B cell (primary cell): ENCODE measurements around the gene JAG2. TPM values are rescaled to one million over a fixed set of nuclear protein-coding genes. Genes with fewer than 3 reads are reported as not detected.

Experiments used
- ATAC-seq: fragments of 200-7000 bp; cut with Tn5 transposase; one replicate; pipeline ENCODE4 v1.10.0; 2021; ENCODE audit warnings: low read depth, mild to moderate bottlenecking, moderate number of reproducible peaks, moderate library complexity
- CTCF ChIA-PET: fragments of 350-600 bp; sonication (Branson Sonifier 250); formaldehyde crosslinking; loops from one replicate; lab custom pipeline; 2021; ENCODE audit warnings: antibody characterized with exemption, inconsistent platforms; lab: Charles Lee
- POLR2A ChIA-PET: fragments of 350-600 bp; sonication (Branson Sonifier 250); formaldehyde crosslinking; loops from one replicate; lab custom pipeline; 2021; ENCODE audit warnings: antibody characterized with exemption; lab: Charles Lee
- DNase-seq: peaks from one replicate; pipeline ENCODE4 v3.0.0; 2013
- H2AFZ ChIP-seq: 2 replicates; pipeline ENCODE4 v1.6.1; 2012; ENCODE audit warnings: mild to moderate bottlenecking, low read depth, low read length; ENCODE audit not compliant: insufficient read depth, poor library complexity, severe bottlenecking
- H3K27ac ChIP-seq, 2 donors: 1 replicate in 1 of 2; 2 replicates in 1 of 2; pipeline ENCODE4 v1.5.1; 2012 to 2013; ENCODE audit warnings: low read length in 2 of 2, mild to moderate bottlenecking in 2 of 2, moderate library complexity in 1 of 2
- H3K27me3 ChIP-seq, 4 experiments: fragments of 200-600 bp in 1 of 4; sonication (generic) in 1 of 4; replicated peaks in 1 of 4; 1 replicate in 2 of 4; 2 replicates in 2 of 4; pipeline versions ENCODE4 v1.6.1 to v1.7.0; 2013 to 2016; ENCODE audit warnings: low read length in 3 of 4, mild to moderate bottlenecking in 2 of 4, mixed read lengths in 1 of 4, moderate library complexity in 1 of 4; ENCODE audit not compliant: insufficient read depth in 4 of 4, control insufficient read depth in 3 of 4; ENCODE audit errors: control extremely low read depth in 1 of 4
- H3K36me3 ChIP-seq, 2 experiments: replicated peaks in 1 of 2; 1 replicate in 1 of 2; 2 replicates in 1 of 2; pipeline versions ENCODE4 v1.6.1 to v1.7.1; 2013; ENCODE audit warnings: low read length in 1 of 2; ENCODE audit not compliant: insufficient read depth in 2 of 2, control insufficient read depth in 1 of 2; ENCODE audit errors: control extremely low read depth in 1 of 2, extremely low read depth in 1 of 2
- H3K4me1 ChIP-seq, 2 donors: fragments of 200-600 bp in 1 of 2; sonication (generic) in 1 of 2; 1 replicate in 1 of 2; 2 replicates in 1 of 2; pipeline versions ENCODE4 v1.5.1 to v1.6.1; 2013 to 2017; ENCODE audit warnings: low read length in 2 of 2; ENCODE audit not compliant: control insufficient read depth in 2 of 2, insufficient read depth in 2 of 2
- H3K4me2 ChIP-seq: replicated peaks from 2 replicates; pipeline ENCODE3; 2012; ENCODE audit warnings: mild to moderate bottlenecking, low read depth, low read length; ENCODE audit not compliant: poor library complexity, severe bottlenecking
- H3K4me3 ChIP-seq, 5 experiments: fragments of 200-600 bp in 1 of 5; sonication (generic) in 1 of 5; 1 replicate in 3 of 5; 2 replicates in 2 of 5; pipeline versions ENCODE4 v1.5.1 to v1.7.0; 2011 to 2016; ENCODE audit warnings: low read length in 4 of 5, mild to moderate bottlenecking in 4 of 5, low read depth in 2 of 5, control low read depth in 1 of 5, moderate library complexity in 1 of 5; ENCODE audit not compliant: insufficient read depth in 1 of 5; ENCODE audit errors: control extremely low read depth in 1 of 5, extremely low read depth in 1 of 5
- H3K79me2 ChIP-seq: fragments of 200-600 bp; sonication (generic); one replicate; pipeline ENCODE4 v1.6.0; 2016; ENCODE audit warnings: low read length; ENCODE audit not compliant: control insufficient read depth, insufficient read depth
- H3K9ac ChIP-seq: fragments of 200-600 bp; sonication (generic); 2 replicates; pipeline ENCODE4 v1.6.1; 2017; ENCODE audit warnings: mild to moderate bottlenecking, low read length, moderate library complexity
- H3K9me3 ChIP-seq, 3 donors: one replicate each; pipeline versions ENCODE4 v1.6.1 to v1.7.1; 2013; ENCODE audit warnings: low read length in 2 of 3; ENCODE audit not compliant: control insufficient read depth in 2 of 3, insufficient read depth in 1 of 3; ENCODE audit errors: control extremely low read depth in 1 of 3
- H4K20me1 ChIP-seq: 2 replicates; pipeline ENCODE4 v1.6.0; 2012; ENCODE audit warnings: mild to moderate bottlenecking, low read length; ENCODE audit not compliant: insufficient read depth, control insufficient read depth, poor library complexity, severe bottlenecking
- H3K27ac Mint-ChIP-seq: one replicate; pipeline ENCODE4 v1.8.0; 2021; ENCODE audit warnings: mixed read lengths
- H3K27me3 Mint-ChIP-seq: one replicate; pipeline ENCODE4 v1.8.0; 2021; ENCODE audit warnings: mixed read lengths
- H3K4me1 Mint-ChIP-seq: one replicate; pipeline ENCODE4 v1.8.0; 2021; ENCODE audit warnings: mixed read lengths
- H3K4me3 Mint-ChIP-seq: one replicate; pipeline ENCODE4 v1.8.0; 2021; ENCODE audit warnings: mixed read lengths
- H3K9me3 Mint-ChIP-seq: one replicate; pipeline ENCODE4 v1.8.0; 2022; ENCODE audit warnings: mixed read lengths; ENCODE audit not compliant: insufficient read depth
- CTCF ChIP-seq: fragments of 200-600 bp; IDR thresholded peaks from one replicate; pipeline ENCODE4 v1.8.0; 2022; ENCODE audit warnings: antibody characterized with exemption, mild to moderate bottlenecking
- EZH2 ChIP-seq: IDR thresholded peaks from 2 replicates; pipeline ENCODE4 v1.6.1; 2012; ENCODE audit warnings: borderline replicate concordance, low read depth, mild to moderate bottlenecking, moderate library complexity, low read length; ENCODE audit not compliant: insufficient read depth, poor library complexity, severe bottlenecking
- WGBS: methylation state at CpG from one replicate; pipeline ENCODE4 v1.1.5; 2013; ENCODE audit warnings: missing lambda C conversion rate; ENCODE audit not compliant: insufficient coverage; 5-methylcytosine and 5-hydroxymethylcytosine counted together
- intact Hi-C: fragments of 100-400 bp; cut with micrococcal nuclease; formaldehyde crosslinking; loops from one replicate; pipeline ENCODE4 v1.10.0; 2022
- polyA plus RNA-seq: library from polyadenylated mRNA; depleted of rRNA; stranded (reverse); fragments of >200 nt; gene quantifications from 2 replicates; pipeline ENCODE4 v1.2.3, GENCODE V29; 2012
- total RNA-seq, 2 donors: library from RNA; stranded (reverse); fragments of 120-200 nt in 1 of 2; gene quantifications; 1 replicate in 1 of 2; 2 replicates in 1 of 2; pipeline versions ENCODE4 v1.2.3 to v1.2.4, GENCODE V29; 2013 to 2022

Gene JAG2
- total and polyA plus RNA-seq, 2 donors (not counting 1 experiment from before 2014, with no cell fraction given), result 0.27 to 0.34 TPM

GRCh38 chr14:105144666-105145380 is 23.8 kb downstream of the JAG2 start:
- Histone ChIP-seq H3K9ac (no peak overlapping the region), H2AFZ (no peak overlapping the region), H3K4me2 (no peak overlapping the region), H4K20me1 (no peaks in the 10 kb centered on the region), H3K79me2 (no peaks in the 10 kb centered on the region), H3K27ac (no peak overlapping the region), H3K4me1 (no peaks in the 10 kb centered on the region), H3K4me3 (no peak overlapping the region), H3K36me3 (no peaks in the 10 kb centered on the region), H3K27me3 (no peaks in the 10 kb centered on the region), H3K9me3 (peaks cover 0 to 16% (median 7%) of the 10 kb centered on the region in 3 donors)
- intact Hi-C loops, result no loop called here
- H3K9me3 Mint-ChIP-seq, result peaks cover 2% of the 10 kb centered on the region
- no peaks in the 10 kb centered on the region for H3K27me3 Mint-ChIP-seq
- no peaks in the 10 kb centered on the region for H3K4me1 Mint-ChIP-seq
- DNase-seq (no peak), ATAC-seq (no peak)
- WGBS, result 92% methylated on average over 32 of the region's 32 CpGs
- TF ChIP-seq EZH2, result no peak
- TF ChIP-seq CTCF, result no peak
- no peak overlapping the region for H3K4me3 Mint-ChIP-seq
- ChIA-PET POLR2A (interaction anchor here (0.6 kb wide), 1 partner anchor 446 kb away, joined by 10 read pairs; no protein-coding TSS in a partner anchor), CTCF (no interaction called here)
- H3K27ac Mint-ChIP-seq, result no peak overlapping the region

- H3K9ac ChIP-seq, result no peak overlapping the region
- 86% methylated on average over 11 of the region's 16 CpGs for WGBS
- no peak overlapping the region for H2AFZ ChIP-seq
- no peak for ATAC-seq
- ChIA-PET POLR2A (no interaction called here), CTCF (no interaction called here)
- no peaks in the 10 kb centered on the region for H3K36me3 ChIP-seq
- DNase-seq, result no peak
- H3K27ac ChIP-seq, result no peak overlapping the region
- H3K4me2 ChIP-seq, result no peak overlapping the region
- no peaks in the 10 kb centered on the region for H3K79me2 ChIP-seq
- H3K27me3 ChIP-seq, result no peaks in the 10 kb centered on the region
- no peak for TF ChIP-seq CTCF
- TF ChIP-seq EZH2, result no peak
- H3K4me1 ChIP-seq, result no peaks in the 10 kb centered on the region
- H3K27me3 Mint-ChIP-seq, result no peaks in the 10 kb centered on the region
- H3K4me3 ChIP-seq, result no peak overlapping the region
- H3K9me3 Mint-ChIP-seq, result peaks cover 3% of the 10 kb centered on the region
- H3K4me1 Mint-ChIP-seq, result no peaks in the 10 kb centered on the region
- intact Hi-C loops, result no loop called here
- no peak overlapping the region for H3K4me3 Mint-ChIP-seq
- H4K20me1 ChIP-seq, result no peaks in the 10 kb centered on the region
- no peak overlapping the region for H3K27ac Mint-ChIP-seq
- peaks cover 0 to 23% (median 14%) of the 10 kb centered on the region in 3 donors for H3K9me3 ChIP-seq
Measured at GRCh38 chr14:105144026-105144665, 24.4 kb downstream of the JAG2 start.
